GM18517 (cell line): ENCODE measurements around the gene C1QL2.

Source experiments
- ATAC-seq: cut with Tn5 transposase; IDR thresholded peaks from one replicate; pipeline ENCODE4 v1.9.1; 2021; ENCODE audit warnings: mild to moderate bottlenecking, moderate library complexity; ENCODE audit not compliant: unreplicated experiment

C1QL2 gene

GRCh38 chr2:119144806-119145205 is 13.7 kb downstream of the C1QL2 start:
- no peak for ATAC-seq

- no peak for ATAC-seq
These were observed 15.7 kb downstream of the C1QL2 start for GRCh38 chr2:119142824-119143223.

GRCh38 chr2:119137502-119137901 is 21.0 kb downstream of the C1QL2 start:
- ATAC-seq: no peak

- no peak for ATAC-seq
These were observed 21.7 kb downstream of the C1QL2 start for GRCh38 chr2:119136872-119137271.

- no peak for ATAC-seq
These were observed 22.5 kb downstream of the C1QL2 start for GRCh38 chr2:119136093-119136492.

- no peak for ATAC-seq
These were observed 23.8 kb downstream of the C1QL2 start for GRCh38 chr2:119134775-119135174.

- no peak for ATAC-seq
These were observed 31.9 kb downstream of the C1QL2 start for GRCh38 chr2:119126650-119127049.

GRCh38 chr2:119123389-119123788 is 35.2 kb downstream of the C1QL2 start:
- no peak for ATAC-seq

- ATAC-seq: no peak
These were observed 35.9 kb downstream of the C1QL2 start for GRCh38 chr2:119122663-119123062.

GRCh38 chr2:119119999-119120756 is 38.4 kb downstream of the C1QL2 start:
- ATAC-seq: no peak

GRCh38 chr2:119119076-119119785 is 39.3 kb downstream of the C1QL2 start:
- ATAC-seq: no peak

GRCh38 chr2:119117891-119118882 is 40.4 kb downstream of the C1QL2 start:
- no peak for ATAC-seq

GRCh38 chr2:119117408-119117807 is 41.1 kb downstream of the C1QL2 start:
- no peak for ATAC-seq

- ATAC-seq: no peak
These were observed 41.9 kb downstream of the C1QL2 start for GRCh38 chr2:119116411-119117295.

GRCh38 chr2:119114266-119114665 is 44.3 kb downstream of the C1QL2 start:
- no peak for ATAC-seq

GRCh38 chr2:119113489-119113770 is 45.1 kb downstream of the C1QL2 start:
- ATAC-seq: no peak

GRCh38 chr2:119112770-119113488 is 45.6 kb downstream of the C1QL2 start:
- no peak for ATAC-seq

GRCh38 chr2:119112230-119112629 is 46.3 kb downstream of the C1QL2 start:
- ATAC-seq: no peak

- no peak for ATAC-seq
These were observed 47.2 kb downstream of the C1QL2 start for GRCh38 chr2:119111115-119111975.
